GM18873 (cell line): ENCODE measurements around the gene RUFY3.
"Not testable (repeated sequence)": the region's sequence is repeated elsewhere in the genome, so short reads cannot be mapped to it uniquely, and the experiment has no call there.

Experiments
- ATAC-seq: cut with Tn5 transposase; IDR thresholded peaks from one replicate; pipeline ENCODE4 v1.9.1; 2021; ENCODE audit warnings: mild to moderate bottlenecking, moderate library complexity, moderate number of reproducible peaks; ENCODE audit not compliant: unreplicated experiment, low FRiP score

RUFY3 gene

DNA sequence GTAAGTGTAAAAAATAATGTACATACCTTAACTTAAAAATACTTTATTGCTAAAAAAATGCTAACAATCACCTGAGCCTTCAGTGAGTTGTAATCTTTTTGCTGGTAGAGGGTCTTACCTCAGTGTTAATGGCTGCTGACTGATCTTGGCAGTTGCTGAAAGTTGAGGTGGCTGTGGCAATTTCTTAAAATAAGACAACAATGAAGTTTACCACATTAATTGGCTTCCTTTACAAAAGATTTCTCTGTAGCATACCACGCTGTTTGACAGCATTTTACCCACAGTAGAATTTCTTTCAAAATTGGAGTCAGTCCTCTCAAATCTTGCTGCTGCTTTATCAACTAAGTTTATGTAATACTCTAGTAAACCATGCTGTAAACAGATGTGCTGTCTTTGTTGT is 47.6 kb downstream of the RUFY3 start:
- ATAC-seq: not testable (repeated sequence)

DNA sequence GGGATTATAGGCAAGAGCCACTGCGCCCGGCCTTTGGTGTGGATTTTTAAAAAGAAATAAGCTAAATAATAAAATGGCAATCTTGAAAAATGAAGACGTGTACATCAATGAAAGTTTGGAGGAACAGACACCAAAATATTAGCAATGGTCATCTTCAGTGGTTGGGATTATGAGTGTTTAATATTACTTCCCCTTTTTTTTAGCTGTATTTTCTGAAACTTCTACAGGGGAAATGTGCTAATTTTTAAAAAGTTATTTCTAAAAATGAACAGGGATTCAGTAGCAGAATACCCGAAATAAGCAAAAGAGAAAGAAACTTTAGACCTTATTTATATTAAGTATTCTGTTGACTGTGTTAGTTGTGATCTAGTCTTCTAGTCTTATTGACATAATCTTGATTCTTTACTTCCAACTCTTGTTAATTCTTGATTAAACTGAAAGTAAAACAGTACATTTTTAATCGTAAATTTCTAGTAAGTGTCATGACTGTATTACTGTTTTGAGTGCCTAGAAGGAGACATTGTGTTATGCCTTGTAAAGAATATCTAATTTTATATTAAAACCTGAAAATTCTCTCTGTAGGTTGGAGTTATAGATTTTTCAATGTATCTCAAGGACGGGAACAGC is 51.3 kb downstream of the RUFY3 start:
- ATAC-seq: no peak

DNA sequence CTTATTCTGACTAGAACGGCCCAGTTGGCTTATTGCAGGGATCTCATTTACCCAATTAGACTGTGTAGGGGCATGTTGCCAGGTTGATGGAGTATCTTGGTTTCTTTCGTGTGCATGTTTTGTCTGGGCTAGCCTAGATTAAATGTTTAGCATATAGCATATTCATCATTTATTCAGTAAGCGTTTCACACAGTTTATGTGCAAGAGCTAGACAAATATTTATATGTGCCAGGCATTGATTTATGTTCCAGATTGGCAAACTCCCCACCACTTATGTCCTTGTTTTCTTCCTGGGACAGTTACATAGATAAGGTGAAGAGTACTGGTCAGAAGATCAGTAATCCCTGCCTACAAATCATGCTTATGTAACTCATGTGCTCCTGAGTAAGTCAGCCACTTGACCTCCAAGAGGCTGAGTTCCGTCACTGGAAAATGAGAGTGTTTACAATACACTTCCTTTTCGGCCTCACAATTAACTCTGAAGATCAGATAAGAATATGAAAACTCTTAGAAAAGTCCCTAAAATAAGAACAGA is 57.2 kb downstream of the RUFY3 start:
- no peak for ATAC-seq

DNA sequence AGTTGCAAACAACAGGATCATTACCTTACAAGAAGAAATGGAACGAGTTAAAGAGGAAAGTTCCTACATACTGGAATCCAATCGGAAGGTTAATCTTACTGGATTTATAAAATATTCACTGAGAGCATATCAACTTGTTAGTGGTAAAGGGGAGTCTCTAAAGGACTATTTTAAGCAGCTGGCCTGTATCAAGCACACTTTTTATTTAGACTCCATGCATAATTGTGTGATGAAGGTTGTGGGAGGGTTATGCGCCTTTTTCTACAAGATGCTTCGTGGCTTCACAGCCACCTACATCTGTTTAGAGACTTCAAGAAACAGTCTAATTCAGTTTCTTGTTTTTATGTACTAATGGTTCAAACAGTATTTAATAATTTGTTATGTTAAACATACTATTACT is 61.3 kb downstream of the RUFY3 start:
- ATAC-seq: no peak

GRCh38 chr4:70787496-70787895 is 65.7 kb downstream of the RUFY3 start:
- no peak for ATAC-seq

GRCh38 chr4:70788733-70789132 is 67.0 kb downstream of the RUFY3 start:
- ATAC-seq: no peak

DNA sequence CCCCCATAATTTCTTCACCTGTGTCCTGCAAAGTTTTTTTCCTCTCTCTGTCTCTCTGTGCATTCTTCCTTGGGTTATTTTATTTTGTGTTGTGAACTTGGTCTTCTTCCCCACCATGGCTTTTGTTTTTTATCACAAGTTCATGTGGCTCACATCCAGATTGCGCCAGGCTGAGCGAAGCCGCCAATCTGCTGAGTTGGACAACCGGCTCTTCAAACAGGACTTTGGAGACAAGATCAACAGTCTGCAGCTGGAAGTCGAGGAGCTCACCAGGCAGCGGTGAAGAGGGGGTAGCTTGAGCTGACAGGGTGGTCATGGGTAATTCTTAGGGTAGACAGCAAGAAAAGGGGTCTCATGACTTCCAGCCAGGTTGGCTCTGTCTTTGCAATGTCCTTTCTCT is 71.9 kb downstream of the RUFY3 start:
- ATAC-seq: no peak

DNA sequence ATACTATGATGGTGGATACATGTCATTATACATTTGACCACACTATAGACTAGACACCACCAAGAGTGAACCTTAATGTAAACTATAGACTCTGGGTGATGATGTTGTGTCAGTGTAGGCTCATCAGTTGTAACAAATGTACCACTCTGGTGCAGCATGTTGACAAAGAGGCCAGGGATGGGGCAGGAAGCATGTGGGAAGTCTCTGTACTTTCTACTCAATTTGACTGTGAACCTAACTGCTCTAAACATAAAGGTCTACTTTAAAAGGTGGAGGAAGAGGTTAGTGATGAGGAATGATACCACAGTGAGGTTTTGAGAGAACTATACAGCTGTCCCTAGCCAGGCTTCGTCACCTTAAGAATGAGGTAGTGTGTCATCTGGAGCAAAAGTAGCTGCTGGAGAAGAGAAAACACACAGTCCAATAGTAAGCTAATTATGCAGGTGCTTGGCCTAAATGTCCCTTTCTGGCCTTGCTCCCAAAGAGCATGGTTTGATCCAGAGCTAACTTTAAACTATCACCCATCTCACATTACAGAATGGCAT is 79.6 kb downstream of the RUFY3 start:
- peak; percentile 48 for ATAC-seq

DNA sequence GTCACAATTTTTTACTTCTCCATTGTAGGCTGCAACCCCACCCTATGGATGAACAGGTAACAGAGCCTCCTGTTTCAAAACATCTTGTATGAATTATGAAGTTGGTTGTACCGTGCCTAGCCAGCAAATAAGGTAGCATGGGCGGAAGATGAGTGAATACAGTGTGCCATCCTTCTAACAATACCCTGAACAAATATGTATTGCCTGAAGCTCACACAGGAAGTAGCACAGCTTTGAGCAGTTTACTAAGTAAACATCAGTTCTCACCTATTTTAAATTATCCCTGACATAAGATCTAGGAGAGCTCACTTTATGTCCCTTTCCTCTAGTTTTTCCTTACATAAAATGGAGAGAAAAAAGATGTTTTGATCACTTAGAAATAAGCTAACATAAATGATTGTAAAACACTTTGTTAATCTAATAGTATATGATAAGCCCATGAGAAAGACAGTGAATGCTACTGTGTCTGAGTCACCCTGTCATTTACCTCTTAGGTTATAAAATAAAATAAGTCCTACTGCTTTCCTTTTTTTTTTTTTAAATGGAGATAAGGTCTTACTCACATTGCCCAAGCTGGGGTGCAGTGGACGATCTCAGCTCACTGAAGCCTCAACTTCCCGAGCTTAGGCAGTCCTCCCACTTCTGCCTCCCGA is 81.3 kb downstream of the RUFY3 start:
- no peak for ATAC-seq

DNA sequence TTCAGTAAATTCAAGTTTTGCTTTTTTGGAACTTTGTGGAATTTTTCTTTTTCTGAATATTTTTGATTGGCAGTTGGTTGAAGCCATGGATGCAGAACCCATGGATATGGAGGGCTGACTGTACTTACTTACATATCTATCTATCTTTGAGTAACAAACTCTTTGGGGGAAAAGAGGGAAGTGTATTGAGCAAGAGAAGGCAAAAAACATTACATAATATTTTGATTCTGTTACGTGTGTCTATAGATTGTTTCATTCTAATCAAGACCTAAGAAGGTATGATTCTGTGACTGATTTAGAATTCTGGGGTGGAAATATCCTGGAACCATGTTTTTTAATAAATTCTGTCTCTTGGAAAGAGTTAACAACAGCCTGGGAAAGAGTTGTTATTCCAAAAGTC is 86.4 kb downstream of the RUFY3 start:
- ATAC-seq: no peak

GRCh38 chr4:70815370-70815769 is 93.6 kb downstream of the RUFY3 start:
- no peak for ATAC-seq

DNA sequence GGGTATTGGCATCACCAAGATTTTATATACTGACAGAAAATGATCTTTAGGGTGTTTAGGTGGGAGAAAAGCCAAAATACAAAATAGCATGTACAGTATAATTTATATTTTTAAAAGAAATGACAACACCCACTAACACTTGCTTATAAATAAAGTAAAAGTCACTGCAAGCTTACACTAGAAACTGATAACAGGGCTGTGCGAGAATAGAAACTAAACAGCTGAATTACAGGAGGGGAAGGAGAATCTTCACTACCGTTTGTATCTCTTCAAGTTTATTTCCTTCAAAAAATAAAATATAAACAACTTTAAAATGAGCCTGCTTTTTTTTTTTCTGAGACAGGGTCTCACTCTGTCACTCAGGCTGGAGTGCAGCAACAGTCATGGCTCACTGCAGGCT is 95.1 kb downstream of the RUFY3 start:
- no peak for ATAC-seq

DNA sequence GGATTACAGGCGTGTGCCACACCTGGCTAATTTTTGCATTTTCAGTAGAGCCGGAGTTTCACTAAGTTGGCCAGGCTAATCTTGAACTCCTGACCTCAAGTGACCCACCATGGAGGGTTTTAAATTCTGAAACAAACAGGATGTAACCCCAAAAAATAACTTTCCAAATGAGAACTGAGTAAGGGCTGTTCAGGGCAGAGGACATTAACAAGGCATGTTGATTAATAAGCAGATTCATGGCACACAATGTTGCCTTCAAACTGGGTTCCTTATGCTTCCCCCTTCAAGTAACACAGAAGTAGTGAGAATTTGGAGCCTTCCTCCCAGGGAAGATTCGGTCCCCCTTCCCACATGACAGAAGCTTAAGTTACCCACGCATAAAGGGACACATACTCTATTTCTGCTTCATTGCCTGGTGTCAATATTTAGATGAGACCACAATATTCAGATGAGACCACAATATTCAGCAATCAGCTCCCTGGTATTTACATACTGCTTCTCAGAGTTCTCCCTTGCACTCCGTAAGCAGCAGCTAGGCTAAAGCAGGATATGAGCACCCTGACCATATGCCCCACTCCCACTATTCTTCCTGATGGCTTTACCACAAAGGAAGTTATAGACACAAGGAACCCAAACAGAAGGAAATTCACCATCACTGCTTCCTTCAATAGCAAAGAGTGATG is 96.5 kb downstream of the RUFY3 start:
- no peak for ATAC-seq

- no peak for ATAC-seq
Measured at GRCh38 chr4:70818921-70819320, 97.2 kb downstream of the RUFY3 start.

GRCh38 chr4:70829015-70829414 is 107.3 kb downstream of the RUFY3 start:
- ATAC-seq: no peak

- no peak for ATAC-seq
Measured at GRCh38 chr4:70829492-70829891, 107.7 kb downstream of the RUFY3 start.

DNA sequence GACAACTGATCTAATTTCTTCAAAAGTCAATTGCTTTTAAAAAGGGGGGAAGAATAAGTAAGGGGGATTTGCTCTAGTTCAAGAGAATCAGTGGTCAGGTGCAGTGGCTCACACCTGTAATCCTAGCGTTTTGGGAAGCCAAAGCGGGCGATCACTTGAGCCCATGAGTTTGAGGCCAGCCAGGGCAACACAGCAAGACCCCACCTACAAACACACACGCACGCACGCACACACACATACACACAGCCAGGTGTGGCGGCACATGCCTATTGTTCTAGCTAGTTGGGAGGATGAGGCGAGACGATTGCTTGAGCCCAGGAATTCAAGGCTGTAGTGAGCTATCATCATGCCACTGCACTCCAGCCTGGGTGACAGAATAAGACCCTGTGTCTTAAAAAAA is 108.3 kb downstream of the RUFY3 start:
- ATAC-seq: no peak

GRCh38 chr4:70831293-70831692 is 109.5 kb downstream of the RUFY3 start:
- no peak for ATAC-seq

- no peak for ATAC-seq
Measured at GRCh38 chr4:70833675-70834074, 111.9 kb downstream of the RUFY3 start.

GRCh38 chr4:70836081-70836480 is 114.3 kb downstream of the RUFY3 start:
- ATAC-seq: no peak

DNA sequence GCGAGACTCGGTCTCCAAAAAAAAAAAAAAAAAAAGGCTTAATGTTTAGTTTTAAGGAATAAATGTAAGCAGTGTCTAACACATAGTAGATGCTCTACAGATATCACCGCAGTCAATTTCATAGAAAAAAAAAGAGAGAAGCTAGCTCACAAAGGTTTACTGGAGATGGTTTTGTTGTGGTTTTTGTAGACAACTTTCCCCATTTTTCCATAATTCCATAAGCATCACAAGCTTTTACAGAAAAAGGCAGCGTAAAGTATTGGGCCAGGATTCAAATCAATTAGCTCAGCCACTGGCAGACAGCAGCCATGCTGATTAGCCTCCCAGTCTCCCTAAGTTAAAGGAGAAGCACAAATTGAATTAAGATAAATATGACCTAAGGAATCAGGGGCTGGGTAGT is 116.4 kb downstream of the RUFY3 start:
- ATAC-seq: no peak
